SU-DHL-6 (cell line): ENCODE data around the gene ZNF442.

Source experiments
- CTCF ChIP-seq: fragments of 200-600 bp; sonication (generic); IDR thresholded peaks from one replicate; pipeline ENCODE4 v1.5.1; 2017; ENCODE audit warnings: antibody characterized with exemption, mild to moderate bottlenecking, low read length, moderate library complexity; ENCODE audit not compliant: insufficient read depth, poor library complexity, severe bottlenecking
- EZH2phosphoT487 ChIP-seq: fragments of 200-600 bp; sonication (generic), shearing (Covaris generic); conservative IDR thresholded peaks from 2 replicates; pipeline ENCODE4 v1.6.1; 2018; ENCODE audit warnings: mild to moderate bottlenecking, antibody characterized with exemption, low read length, moderate library complexity, mixed read lengths

- no peak for TF ChIP-seq CTCF
- no peak for TF ChIP-seq EZH2phosphoT487
Observed at GRCh38 chr19:12333162-12334159, 32.0 kb downstream of the ZNF442 start, which contains the start of gene ZNF563.
